ENCODE data around the gene COX4I2.
A peak's percentile ranks its signal among the peaks of the same experiment; 100 is the strongest.

Gene COX4I2

DNA sequence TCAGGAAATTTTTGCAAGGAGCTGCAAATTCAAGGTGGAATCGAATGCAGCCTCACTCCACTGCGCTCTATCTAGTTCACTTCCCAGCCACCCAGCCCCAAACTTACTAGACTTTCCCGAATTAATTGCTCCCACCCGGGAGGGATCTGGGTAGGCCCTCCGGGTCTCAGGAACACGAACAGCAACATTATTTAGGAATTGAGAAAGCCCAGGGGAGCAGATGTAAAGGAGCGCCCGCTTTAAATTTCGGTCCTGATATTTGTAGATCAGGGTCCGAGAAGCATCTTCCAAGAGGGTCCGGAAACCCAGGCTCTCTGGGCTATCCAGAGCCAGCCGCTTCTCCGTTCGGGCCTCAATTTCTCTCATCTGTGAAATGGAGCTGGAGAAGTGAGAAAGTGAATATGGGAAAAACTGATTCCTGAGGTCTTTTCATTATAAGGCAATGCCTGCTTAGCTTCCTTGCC is 33.1 kb upstream of the COX4I2 start:
- no peak for DNase-seq (ENCODE audit: low read depth)
- H3K4me3 ChIP-seq (ENCODE audit: low read depth, low read length): peak overlapping the region; percentile 76

DNA sequence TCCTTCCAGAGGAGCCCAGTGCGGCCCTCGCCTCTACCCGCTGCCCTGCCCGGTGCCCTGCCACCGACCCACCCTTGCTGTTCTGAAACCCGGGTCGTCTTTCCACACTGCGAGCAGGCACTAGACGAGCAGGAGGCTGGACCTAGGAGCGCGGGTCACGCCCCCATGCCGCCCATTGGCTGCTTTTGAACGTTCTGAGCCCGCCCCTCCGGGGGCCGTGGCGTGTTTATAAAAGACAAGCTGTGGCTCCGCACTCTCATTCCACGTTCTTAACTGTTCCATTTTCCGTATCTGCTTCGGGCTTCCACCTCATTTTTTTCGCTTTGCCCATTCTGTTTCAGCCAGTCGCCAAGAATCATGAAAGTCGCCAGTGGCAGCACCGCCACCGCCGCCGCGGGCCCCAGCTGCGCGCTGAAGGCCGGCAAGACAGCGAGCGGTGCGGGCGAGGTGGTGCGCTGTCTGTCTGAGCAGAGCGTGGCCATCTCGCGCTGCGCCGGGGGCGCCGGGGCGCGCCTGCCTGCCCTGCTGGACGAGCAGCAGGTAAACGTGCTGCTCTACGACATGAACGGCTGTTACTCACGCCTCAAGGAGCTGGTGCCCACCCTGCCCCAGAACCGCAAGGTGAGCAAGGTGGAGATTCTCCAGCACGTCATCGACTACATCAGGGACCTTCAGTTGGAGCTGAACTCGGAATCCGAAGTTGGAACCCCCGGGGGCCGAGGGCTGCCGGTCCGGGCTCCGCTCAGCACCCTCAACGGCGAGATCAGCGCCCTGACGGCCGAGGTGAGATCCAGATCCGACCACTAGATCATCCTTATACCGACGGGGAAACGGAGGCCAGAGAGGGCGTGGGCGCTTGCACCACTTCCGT is 32.4 kb upstream of the COX4I2 start, which contains the start of gene ID1:
Gene ID1 (plus strand): TSS at position 259 of the 871 bp plus-strand sequence. CDS start 99 bp downstream, at position 358.
- peak; percentile 62 for DNase-seq (ENCODE audit: low read depth)
- peak within 1 kb of the TSS; percentile 76 for H3K4me3 ChIP-seq (ENCODE audit: low read depth, low read length)
- TF ChIP-seq, protein P1, sequence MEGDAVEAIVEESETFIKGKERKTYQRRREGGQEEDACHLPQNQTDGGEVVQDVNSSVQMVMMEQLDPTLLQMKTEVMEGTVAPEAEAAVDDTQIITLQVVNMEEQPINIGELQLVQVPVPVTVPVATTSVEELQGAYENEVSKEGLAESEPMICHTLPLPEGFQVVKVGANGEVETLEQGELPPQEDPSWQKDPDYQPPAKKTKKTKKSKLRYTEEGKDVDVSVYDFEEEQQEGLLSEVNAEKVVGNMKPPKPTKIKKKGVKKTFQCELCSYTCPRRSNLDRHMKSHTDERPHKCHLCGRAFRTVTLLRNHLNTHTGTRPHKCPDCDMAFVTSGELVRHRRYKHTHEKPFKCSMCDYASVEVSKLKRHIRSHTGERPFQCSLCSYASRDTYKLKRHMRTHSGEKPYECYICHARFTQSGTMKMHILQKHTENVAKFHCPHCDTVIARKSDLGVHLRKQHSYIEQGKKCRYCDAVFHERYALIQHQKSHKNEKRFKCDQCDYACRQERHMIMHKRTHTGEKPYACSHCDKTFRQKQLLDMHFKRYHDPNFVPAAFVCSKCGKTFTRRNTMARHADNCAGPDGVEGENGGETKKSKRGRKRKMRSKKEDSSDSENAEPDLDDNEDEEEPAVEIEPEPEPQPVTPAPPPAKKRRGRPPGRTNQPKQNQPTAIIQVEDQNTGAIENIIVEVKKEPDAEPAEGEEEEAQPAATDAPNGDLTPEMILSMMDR (IDR thresholded peaks at IDR 0.05; ENCODE audit: control insufficient read depth, extremely low read depth, insufficient read depth): 0 out of 2 replicates have a peak, but pooled peaks have one; percentile 1

More for the DNA sequence above, 33.1 kb upstream of the COX4I2 start:
- TF ChIP-seq, protein P1 (IDR thresholded peaks at IDR 0.05; ENCODE audit: control insufficient read depth, extremely low read depth, insufficient read depth): no peak

DNA sequence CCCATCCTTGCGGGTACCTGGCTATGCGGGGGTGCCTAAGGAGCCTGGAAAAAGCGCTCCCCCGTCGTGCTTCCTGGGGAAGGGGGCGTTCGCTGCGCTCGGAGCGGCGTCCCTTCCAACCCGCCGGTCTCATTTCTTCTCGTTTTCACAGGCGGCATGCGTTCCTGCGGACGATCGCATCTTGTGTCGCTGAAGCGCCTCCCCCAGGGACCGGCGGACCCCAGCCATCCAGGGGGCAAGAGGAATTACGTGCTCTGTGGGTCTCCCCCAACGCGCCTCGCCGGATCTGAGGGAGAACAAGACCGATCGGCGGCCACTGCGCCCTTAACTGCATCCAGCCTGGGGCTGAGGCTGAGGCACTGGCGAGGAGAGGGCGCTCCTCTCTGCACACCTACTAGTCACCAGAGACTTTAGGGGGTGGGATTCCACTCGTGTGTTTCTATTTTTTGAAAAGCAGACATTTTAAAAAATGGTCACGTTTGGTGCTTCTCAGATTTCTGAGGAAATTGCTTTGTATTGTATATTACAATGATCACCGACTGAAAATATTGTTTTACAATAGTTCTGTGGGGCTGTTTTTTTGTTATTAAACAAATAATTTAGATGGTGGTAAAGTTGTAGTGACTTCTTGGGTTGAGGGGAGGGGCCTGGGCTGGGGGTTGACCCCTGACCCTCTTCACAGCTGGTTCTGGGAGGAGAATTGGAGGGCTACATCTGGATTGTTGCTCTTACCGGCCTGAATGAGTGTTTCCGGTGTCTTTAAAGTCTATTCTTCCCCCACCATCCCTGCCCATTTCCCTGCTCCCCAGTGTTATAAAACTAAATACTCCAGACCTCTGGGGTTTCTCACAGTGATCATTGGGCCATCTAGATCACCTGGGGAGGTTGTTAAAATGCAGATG is 31.6 kb upstream of the COX4I2 start:
- no peak for DNase-seq (ENCODE audit: low read depth)
- TF ChIP-seq, protein P1 (IDR thresholded peaks at IDR 0.05; ENCODE audit: control insufficient read depth, extremely low read depth, insufficient read depth): 0 out of 2 replicates have a peak, but pooled peaks have one; percentile 8

DNA sequence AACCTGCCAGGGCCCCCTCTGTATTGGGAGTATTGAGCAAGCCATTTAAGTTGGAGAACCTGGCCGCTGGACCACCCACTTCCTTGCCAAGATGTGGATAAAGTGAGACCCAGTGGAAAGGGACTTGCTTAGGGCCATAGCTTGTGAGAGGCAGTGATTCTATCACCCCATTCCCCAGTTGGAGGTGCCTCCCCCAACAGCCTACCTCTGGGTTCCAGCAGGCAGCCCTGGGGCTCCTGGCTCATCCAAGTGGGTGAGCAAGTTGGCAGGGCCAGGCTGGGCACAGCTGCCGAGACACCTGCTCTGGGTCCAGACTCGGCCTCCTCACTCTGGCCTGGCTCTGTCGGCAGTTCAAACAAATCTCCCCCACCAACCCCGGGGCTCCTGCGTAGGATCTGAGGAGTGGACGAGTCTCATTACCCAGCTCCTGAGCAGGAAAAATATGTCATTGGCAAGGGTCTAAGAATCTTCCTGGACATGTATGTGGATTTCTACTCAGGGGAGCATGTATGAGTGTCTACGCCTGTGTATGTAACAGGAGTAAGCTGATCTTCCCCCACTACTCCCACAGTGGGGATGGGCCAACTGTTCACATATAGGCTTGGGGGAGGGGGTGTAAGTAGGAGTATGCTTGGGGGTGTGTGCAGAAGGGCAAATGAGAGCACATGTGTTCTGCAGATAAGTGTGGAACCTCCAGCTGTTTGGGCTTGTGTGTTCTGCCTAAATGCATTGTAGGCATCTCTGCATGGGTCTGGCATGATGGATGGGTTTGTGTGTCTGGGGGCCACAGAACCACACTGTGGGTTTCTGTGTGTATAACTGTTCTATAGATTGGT is 30.7 kb upstream of the COX4I2 start:
- H3K4me3 ChIP-seq (ENCODE audit: low read depth, low read length): no peak overlapping the region
- no peak for DNase-seq (ENCODE audit: low read depth)
- TF ChIP-seq, protein P1 (IDR thresholded peaks at IDR 0.05; ENCODE audit: control insufficient read depth, extremely low read depth, insufficient read depth): no peak

More for the DNA sequence above, 31.6 kb upstream of the COX4I2 start:
- peak overlapping the region; percentile 76 for H3K4me3 ChIP-seq (ENCODE audit: low read depth, low read length)

DNA sequence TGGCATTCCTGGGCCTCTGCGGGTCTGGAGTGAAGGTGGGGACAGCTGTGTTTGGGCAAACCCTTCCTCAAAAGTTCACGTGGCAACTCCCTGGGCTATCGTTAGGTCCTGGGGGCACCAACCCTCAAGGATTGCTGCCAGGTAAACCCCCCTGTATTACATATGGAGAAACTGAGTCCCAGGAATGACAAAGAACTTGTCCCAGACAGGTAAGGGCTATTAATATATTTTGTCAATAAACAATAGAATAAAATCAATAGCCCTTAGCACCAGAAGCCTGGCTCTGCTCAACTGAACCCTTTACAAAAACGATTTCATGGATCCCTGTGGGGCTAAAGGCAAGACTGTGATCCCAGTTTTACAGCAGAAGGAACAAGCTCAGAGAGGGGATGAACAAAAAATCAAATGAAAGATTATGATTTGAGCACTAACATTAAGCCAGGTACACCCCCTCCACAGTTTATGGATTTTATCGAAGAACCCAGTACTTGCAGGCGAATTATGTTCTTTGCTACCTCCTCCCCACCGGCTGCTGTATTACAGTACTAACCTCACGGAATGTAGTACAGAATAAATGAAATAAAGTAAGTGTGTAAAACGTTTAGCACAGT is 30.0 kb upstream of the COX4I2 start:
- DNase-seq (ENCODE audit: low read depth): no peak
- H3K4me3 ChIP-seq (ENCODE audit: low read depth, low read length): no peak overlapping the region
- TF ChIP-seq, protein P1 (IDR thresholded peaks at IDR 0.05; ENCODE audit: control insufficient read depth, extremely low read depth, insufficient read depth): no peak
